SJCRH30 (cell line): ENCODE measurements around the gene PNPT1. TPM values are rescaled to one million over a fixed set of nuclear protein-coding genes. Genes with fewer than 3 reads are reported as not detected.
"Not testable (repeated sequence)": the region's sequence is repeated elsewhere in the genome, so short reads cannot be mapped to it uniquely, and the experiment has no call there.

Source experiments
- DNase-seq, 2 experiments: peaks; one replicate each; pipeline ENCODE4 v3.0.0-alpha.2; 2015 to 2020
- H3K27ac ChIP-seq: fragments of 250-450 bp; sonication (Bioruptor Pico); 2 replicates; pipeline ENCODE4 v1.5.1; 2020; ENCODE audit warnings: mild to moderate bottlenecking, moderate library complexity
- H3K27me3 ChIP-seq: fragments of 250-450 bp; sonication (Bioruptor Pico); 2 replicates; pipeline ENCODE4 v1.5.1; 2020; ENCODE audit warnings: mild to moderate bottlenecking, moderate library complexity
- H3K36me3 ChIP-seq: fragments of 250-450 bp; sonication (Bioruptor Pico); 2 replicates; pipeline ENCODE4 v1.5.1; 2020; ENCODE audit warnings: mild to moderate bottlenecking, moderate library complexity
- H3K4me1 ChIP-seq: fragments of 250-450 bp; sonication (Bioruptor Pico); 2 replicates; pipeline ENCODE4 v1.5.1; 2020; ENCODE audit warnings: mild to moderate bottlenecking, moderate library complexity
- H3K4me3 ChIP-seq: fragments of 250-450 bp; sonication (Bioruptor Pico); 2 replicates; pipeline ENCODE4 v1.5.1; 2020; ENCODE audit warnings: mild to moderate bottlenecking, moderate library complexity
- H3K9me3 ChIP-seq: fragments of 250-450 bp; sonication (Bioruptor Pico); replicated peaks from 2 replicates; pipeline ENCODE4 v1.5.1; 2020; ENCODE audit warnings: mild to moderate bottlenecking, moderate library complexity
- total RNA-seq: library from RNA; depleted of rRNA; stranded (reverse); fragments of >200 nt; shearing (Covaris generic); gene quantifications from 2 replicates; pipeline ENCODE4 v1.2.3, GENCODE V29; 2014

The PNPT1 gene
- total RNA-seq, 1 experiment from 2014 or later: 67.9 TPM

GRCh38 chr2:55618275-55619055 is 75.2 kb downstream of the PNPT1 start:
- Histone ChIP-seq H3K4me1 (peaks cover 5% of the 10 kb centered on the region), H3K9me3 (no peaks in the 10 kb centered on the region), H3K27ac (peak overlapping the region; percentile 94), H3K27me3 (no peaks in the 10 kb centered on the region), H3K4me3 (peak overlapping the region; percentile 91), H3K36me3 (peaks cover 20% of the 10 kb centered on the region)
- peak; percentile 64 to 82 for DNase-seq

- Histone ChIP-seq H3K9me3 (no peaks in the 10 kb centered on the region), H3K4me1 (peaks cover 5% of the 10 kb centered on the region), H3K36me3 (peaks cover 23% of the 10 kb centered on the region), H3K27ac (peak overlapping the region; percentile 94), H3K27me3 (no peaks in the 10 kb centered on the region), H3K4me3 (peak overlapping the region; percentile 91)
- no peak for DNase-seq
Measured at GRCh38 chr2:55618025-55618274, 75.7 kb downstream of the PNPT1 start.

GRCh38 chr2:55617175-55618024 is 76.2 kb downstream of the PNPT1 start, which contains the start of gene PPP4R3B:
TSS of gene PPP4R3B (minus strand) at chr2:55617622. CDS start at chr2:55617285, 337 bp downstream.
- Histone ChIP-seq H3K4me3 (peak within 1 kb of the TSS; percentile 91), H3K27ac (peak within 1 kb of the TSS; percentile 94), H3K36me3 (peaks cover 27% of the 10 kb centered on the region), H3K9me3 (no peaks in the 10 kb centered on the region), H3K4me1 (peaks cover 5% of the 10 kb centered on the region), H3K27me3 (no peaks in the 10 kb centered on the region)
- peak; percentile 100 for DNase-seq

GRCh38 chr2:55616551-55617174 is 77.0 kb downstream of the PNPT1 start:
- Histone ChIP-seq H3K4me1 (peaks cover 5% of the 10 kb centered on the region), H3K27ac (peak overlapping the region; percentile 94), H3K36me3 (peaks cover 34% of the 10 kb centered on the region), H3K4me3 (peak overlapping the region; percentile 91), H3K27me3 (no peaks in the 10 kb centered on the region), H3K9me3 (no peaks in the 10 kb centered on the region)
- peak; percentile 46 to 70 for DNase-seq

GRCh38 chr2:55611997-55612396 is 81.6 kb downstream of the PNPT1 start:
- Histone ChIP-seq H3K4me1 (peaks cover 5% of the 10 kb centered on the region), H3K4me3 (no peak overlapping the region), H3K9me3 (no peaks in the 10 kb centered on the region), H3K27ac (no peak overlapping the region), H3K36me3 (peaks cover 34% of the 10 kb centered on the region), H3K27me3 (no peaks in the 10 kb centered on the region)
- DNase-seq: no peak

- no peaks in the 10 kb centered on the region for H3K27me3 ChIP-seq
- no peak overlapping the region for H3K4me3 ChIP-seq
- DNase-seq: no peak
- no peak overlapping the region for H3K27ac ChIP-seq
- H3K4me1 ChIP-seq: peaks cover 5% of the 10 kb centered on the region
- peaks cover 34% of the 10 kb centered on the region for H3K36me3 ChIP-seq
- H3K9me3 ChIP-seq: no peaks in the 10 kb centered on the region
Measured at GRCh38 chr2:55610954-55611743, 82.5 kb downstream of the PNPT1 start.

- Histone ChIP-seq H3K27ac (no peak overlapping the region), H3K36me3 (peaks cover 30% of the 10 kb centered on the region), H3K27me3 (no peaks in the 10 kb centered on the region), H3K4me1 (peaks cover 2% of the 10 kb centered on the region), H3K4me3 (no peak overlapping the region), H3K9me3 (no peaks in the 10 kb centered on the region)
- no peak for DNase-seq
Measured at GRCh38 chr2:55609938-55610578, 83.6 kb downstream of the PNPT1 start.

GRCh38 chr2:55609193-55609794 is 84.3 kb downstream of the PNPT1 start:
- DNase-seq: no peak
- Histone ChIP-seq H3K4me3 (no peak overlapping the region), H3K4me1 (no peaks in the 10 kb centered on the region), H3K27ac (no peak overlapping the region), H3K9me3 (no peaks in the 10 kb centered on the region), H3K36me3 (peaks cover 22% of the 10 kb centered on the region), H3K27me3 (no peaks in the 10 kb centered on the region)

GRCh38 chr2:55607717-55608116 is 85.9 kb downstream of the PNPT1 start:
- no peak for DNase-seq
- no peaks in the 10 kb centered on the region for H3K9me3 ChIP-seq

GRCh38 chr2:55604027-55604565 is 89.5 kb downstream of the PNPT1 start:
- no peak for DNase-seq
- no peaks in the 10 kb centered on the region for H3K27me3 ChIP-seq
- H3K27ac ChIP-seq: no peak overlapping the region
- peaks cover 19% of the 10 kb centered on the region for H3K36me3 ChIP-seq
- no peaks in the 10 kb centered on the region for H3K9me3 ChIP-seq
- H3K4me3 ChIP-seq: no peak overlapping the region
- no peaks in the 10 kb centered on the region for H3K4me1 ChIP-seq

More at GRCh38 chr2:55607717-55608116, 85.9 kb downstream of the PNPT1 start:
- Histone ChIP-seq H3K4me1 (no peaks in the 10 kb centered on the region), H3K27me3 (no peaks in the 10 kb centered on the region), H3K4me3 (no peak overlapping the region), H3K27ac (no peak overlapping the region), H3K36me3 (peaks cover 11% of the 10 kb centered on the region)

GRCh38 chr2:55601849-55602248 is 91.8 kb downstream of the PNPT1 start:
- Histone ChIP-seq H3K9me3 (no peaks in the 10 kb centered on the region), H3K4me3 (no peak overlapping the region), H3K27ac (no peak overlapping the region), H3K4me1 (no peaks in the 10 kb centered on the region), H3K36me3 (peaks cover 39% of the 10 kb centered on the region), H3K27me3 (no peaks in the 10 kb centered on the region)
- DNase-seq: no peak

- DNase-seq: no peak
- Histone ChIP-seq H3K4me3 (no peak overlapping the region), H3K36me3 (peaks cover 57% of the 10 kb centered on the region), H3K27me3 (no peaks in the 10 kb centered on the region), H3K9me3 (no peaks in the 10 kb centered on the region), H3K4me1 (no peaks in the 10 kb centered on the region), H3K27ac (no peak overlapping the region)
Measured at GRCh38 chr2:55598056-55598795, 95.4 kb downstream of the PNPT1 start.

GRCh38 chr2:55596795-55597194 is 96.8 kb downstream of the PNPT1 start:
- DNase-seq, H3K27me3 ChIP-seq, H3K4me3 ChIP-seq, H3K27ac ChIP-seq, H3K9me3 ChIP-seq, H3K4me1 ChIP-seq: not testable (repeated sequence)
- H3K36me3 ChIP-seq: peaks cover 51% of the 10 kb centered on the region
